SK-N-MC (cell line): Measurements from ENCODE around the gene METTL15.

ENCODE experiments used
- EZH2 ChIP-seq: fragments of 200-600 bp; sonication (generic); IDR thresholded peaks from one replicate; pipeline ENCODE4 v1.6.1; 2017; ENCODE audit warnings: antibody characterized with exemption
- POLR2AphosphoS5 ChIP-seq: IDR thresholded peaks from 2 replicates; pipeline ENCODE4 v1.6.1; 2012; ENCODE audit warnings: mild to moderate bottlenecking, low read depth, low read length, borderline replicate concordance

GRCh38 chr11:28099715-28100114 is 8.5 kb upstream of the METTL15 start:
- TF ChIP-seq EZH2, result no peak
- no peak for TF ChIP-seq POLR2AphosphoS5
